WTC11 (cell line): ENCODE measurements around the gene DDX51. TPM values are rescaled to one million over a fixed set of nuclear protein-coding genes. Genes with fewer than 3 reads are reported as not detected.

Source experiments
- ATAC-seq: fragments of 200-7000 bp; cut with Tn5 transposase; 2 replicates; pipeline ENCODE4 v1.10.0; 2021; ENCODE audit warnings: mild to moderate bottlenecking, moderate library complexity
- CTCF ChIA-PET: fragments of 300-600 bp; sonication (Branson Sonifier 250); formaldehyde crosslinking; loops from one replicate; lab custom pipeline; 2021; ENCODE audit warnings: antibody characterized with exemption; lab: Charles Lee
- POLR2A ChIA-PET: fragments of 350-600 bp; sonication (Branson Sonifier 250); formaldehyde crosslinking; loops from one replicate; lab custom pipeline; 2021; ENCODE audit warnings: antibody characterized with exemption; lab: Charles Lee
- DNase-seq: peaks from one replicate; pipeline ENCODE4 v3.0.0; 2021; ENCODE audit warnings: low spot score
- H3K27ac Mint-ChIP-seq: 2 replicates; pipeline ENCODE4 v1.8.0; 2021; ENCODE audit warnings: mixed read lengths
- H3K27me3 Mint-ChIP-seq: 2 replicates; pipeline ENCODE4 v1.8.0; 2021; ENCODE audit warnings: low read depth, mild to moderate bottlenecking, moderate library complexity, mixed read lengths
- H3K36me3 Mint-ChIP-seq: 2 replicates; pipeline ENCODE4 v1.8.0; 2021; ENCODE audit warnings: mixed read lengths
- H3K4me1 Mint-ChIP-seq: 2 replicates; pipeline ENCODE4 v1.8.0; 2022; ENCODE audit warnings: mixed read lengths
- H3K4me3 Mint-ChIP-seq: 2 replicates; pipeline ENCODE4 v1.8.0; 2021; ENCODE audit warnings: mild to moderate bottlenecking, moderate library complexity, mixed read lengths
- H3K9me3 Mint-ChIP-seq: 2 replicates; pipeline ENCODE4 v1.8.0; 2021; ENCODE audit warnings: mixed read lengths
- CREB1 ChIP-seq: sonication (generic); formaldehyde crosslinking; IDR thresholded peaks from 2 replicates; pipeline ENCODE4 v1.8.0; 2023; ENCODE audit warnings: mild to moderate bottlenecking, missing genetic modification reagents
- NFYB ChIP-seq: sonication (generic); formaldehyde crosslinking; conservative IDR thresholded peaks from 2 replicates; pipeline ENCODE4 v1.8.0; 2022; ENCODE audit warnings: low read depth, missing genetic modification reagents
- SMAD4 ChIP-seq: sonication (generic); formaldehyde crosslinking; IDR thresholded peaks from 2 replicates; pipeline ENCODE4 v1.8.0; 2022; ENCODE audit warnings: mild to moderate bottlenecking, missing genetic modification reagents
- TCF7 ChIP-seq: sonication (generic); formaldehyde crosslinking; IDR thresholded peaks from 2 replicates; pipeline ENCODE4 v1.8.0; 2022; ENCODE audit warnings: mild to moderate bottlenecking, low read depth, missing genetic modification reagents, moderate library complexity
- ZNF232 ChIP-seq: sonication (generic); formaldehyde crosslinking; IDR thresholded peaks from 2 replicates; pipeline ENCODE4 v1.8.0; 2022; ENCODE audit warnings: mild to moderate bottlenecking, missing genetic modification reagents
- ZNF396 ChIP-seq: fragments of 250-450 bp; sonication (Bioruptor Pico); IDR thresholded peaks from 2 replicates; pipeline ENCODE4 v1.8.0; 2021; ENCODE audit warnings: mild to moderate bottlenecking, moderate library complexity, borderline replicate concordance
- ZNF416 ChIP-seq: fragments of 250-450 bp; sonication (Bioruptor Pico); IDR thresholded peaks from 2 replicates; pipeline ENCODE4 v1.9.0; 2021; ENCODE audit warnings: mild to moderate bottlenecking, inconsistent platforms
- total RNA-seq: library from RNA; stranded (reverse); gene quantifications from 3 replicates; pipeline ENCODE4 v1.2.3, GENCODE V29; 2021
- TF ChIP-seq, protein P1 (sequence below): sonication (generic); formaldehyde crosslinking; IDR thresholded peaks from 2 replicates; pipeline ENCODE4 v1.8.1; 2023; ENCODE audit warnings: mild to moderate bottlenecking, moderate library complexity, missing genetic modification reagents
- TF ChIP-seq, protein P2 (sequence below): fragments of 250-450 bp; sonication (Bioruptor Pico); IDR thresholded peaks from 2 replicates; pipeline ENCODE4 v1.8.0; 2021; ENCODE audit warnings: mild to moderate bottlenecking
- TF ChIP-seq, protein P3 (sequence below): sonication (generic); formaldehyde crosslinking; conservative IDR thresholded peaks from 2 replicates; pipeline ENCODE4 v1.8.1; 2022; ENCODE audit warnings: mild to moderate bottlenecking, missing genetic modification reagents
- TF ChIP-seq, protein P4 (sequence below): sonication (generic); formaldehyde crosslinking; IDR thresholded peaks from 2 replicates; pipeline ENCODE4 v1.8.1; 2023; ENCODE audit warnings: mild to moderate bottlenecking, missing genetic modification reagents, moderate library complexity
- TF ChIP-seq, protein P5 (sequence below): sonication (generic); formaldehyde crosslinking; IDR thresholded peaks from 2 replicates; pipeline ENCODE4 v1.8.1; 2022; ENCODE audit warnings: missing genetic modification reagents, borderline replicate concordance
- TF ChIP-seq, protein P6 (sequence below): fragments of 250-450 bp; sonication (Bioruptor Pico); IDR thresholded peaks from 2 replicates; pipeline ENCODE4 v1.9.0; 2021; ENCODE audit warnings: mild to moderate bottlenecking

The DDX51 gene
- total RNA-seq, 1 experiment from 2014 or later: 32.7 TPM

DNA sequence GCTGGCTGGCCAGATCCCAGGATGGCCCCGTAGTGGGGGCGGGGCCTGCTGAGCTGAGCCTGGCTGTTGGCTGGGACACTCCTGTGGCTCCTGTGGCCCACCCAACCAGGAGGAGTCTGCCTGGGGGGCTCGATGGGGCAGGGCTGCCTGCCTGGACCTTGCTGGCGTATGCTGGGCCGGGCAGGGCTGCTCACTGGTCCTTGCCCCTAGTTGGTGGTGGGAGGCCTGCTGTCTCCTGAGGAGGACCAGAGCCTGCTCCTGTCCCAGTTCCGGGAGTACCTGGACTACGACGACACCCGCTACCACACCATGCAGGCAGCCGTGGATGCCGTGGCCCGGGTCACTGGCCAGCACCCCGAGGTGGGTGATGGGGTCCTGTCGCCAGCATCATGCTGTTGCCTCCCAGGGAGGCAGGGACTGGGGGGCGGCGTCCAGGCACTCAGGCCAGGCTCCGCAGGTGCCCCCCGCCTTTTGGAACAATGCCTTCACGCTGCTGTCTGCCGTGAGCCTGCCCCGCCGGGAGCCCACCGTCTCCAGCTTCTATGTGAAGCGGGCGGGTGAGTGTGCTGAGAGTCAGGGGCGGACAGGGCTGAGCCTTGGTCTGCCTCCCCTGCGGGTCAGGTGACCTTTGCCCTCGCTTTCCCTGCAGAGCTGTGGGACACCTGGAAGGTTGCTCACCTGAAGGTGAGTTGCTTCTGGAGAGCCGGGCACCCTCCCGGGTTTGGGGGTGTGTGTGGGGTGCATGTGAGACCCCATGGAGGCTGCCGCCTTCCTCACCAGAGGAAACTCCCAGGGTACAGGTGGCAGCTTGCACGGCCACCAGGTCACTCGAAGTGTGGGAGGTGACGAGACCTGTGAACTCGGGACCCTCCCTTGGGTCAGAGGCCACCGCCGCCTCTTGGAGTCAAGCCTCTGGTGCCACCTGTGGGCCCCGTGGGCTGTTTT lies 3.6 kb upstream of the DDX51 start (continued):
- TF ChIP-seq, protein P1, sequence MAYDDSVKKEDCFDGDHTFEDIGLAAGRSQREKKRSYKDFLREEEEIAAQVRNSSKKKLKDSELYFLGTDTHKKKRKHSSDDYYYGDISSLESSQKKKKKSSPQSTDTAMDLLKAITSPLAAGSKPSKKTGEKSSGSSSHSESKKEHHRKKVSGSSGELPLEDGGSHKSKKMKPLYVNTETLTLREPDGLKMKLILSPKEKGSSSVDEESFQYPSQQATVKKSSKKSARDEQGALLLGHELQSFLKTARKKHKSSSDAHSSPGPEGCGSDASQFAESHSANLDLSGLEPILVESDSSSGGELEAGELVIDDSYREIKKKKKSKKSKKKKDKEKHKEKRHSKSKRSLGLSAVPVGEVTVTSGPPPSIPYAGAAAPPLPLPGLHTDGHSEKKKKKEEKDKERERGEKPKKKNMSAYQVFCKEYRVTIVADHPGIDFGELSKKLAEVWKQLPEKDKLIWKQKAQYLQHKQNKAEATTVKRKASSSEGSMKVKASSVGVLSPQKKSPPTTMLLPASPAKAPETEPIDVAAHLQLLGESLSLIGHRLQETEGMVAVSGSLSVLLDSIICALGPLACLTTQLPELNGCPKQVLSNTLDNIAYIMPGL (CRISPR knock-in tag): no peak
- TF ChIP-seq ZNF396 (CRISPR knock-in tag) (no peak), ZNF232 (CRISPR knock-in tag) (no peak), TCF7 (CRISPR knock-in tag) (no peak), NFYB (CRISPR knock-in tag) (no peak)
- TF ChIP-seq, protein P2, sequence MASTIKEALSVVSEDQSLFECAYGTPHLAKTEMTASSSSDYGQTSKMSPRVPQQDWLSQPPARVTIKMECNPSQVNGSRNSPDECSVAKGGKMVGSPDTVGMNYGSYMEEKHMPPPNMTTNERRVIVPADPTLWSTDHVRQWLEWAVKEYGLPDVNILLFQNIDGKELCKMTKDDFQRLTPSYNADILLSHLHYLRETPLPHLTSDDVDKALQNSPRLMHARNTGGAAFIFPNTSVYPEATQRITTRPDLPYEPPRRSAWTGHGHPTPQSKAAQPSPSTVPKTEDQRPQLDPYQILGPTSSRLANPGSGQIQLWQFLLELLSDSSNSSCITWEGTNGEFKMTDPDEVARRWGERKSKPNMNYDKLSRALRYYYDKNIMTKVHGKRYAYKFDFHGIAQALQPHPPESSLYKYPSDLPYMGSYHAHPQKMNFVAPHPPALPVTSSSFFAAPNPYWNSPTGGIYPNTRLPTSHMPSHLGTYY (CRISPR knock-in tag): no peak

DNA sequence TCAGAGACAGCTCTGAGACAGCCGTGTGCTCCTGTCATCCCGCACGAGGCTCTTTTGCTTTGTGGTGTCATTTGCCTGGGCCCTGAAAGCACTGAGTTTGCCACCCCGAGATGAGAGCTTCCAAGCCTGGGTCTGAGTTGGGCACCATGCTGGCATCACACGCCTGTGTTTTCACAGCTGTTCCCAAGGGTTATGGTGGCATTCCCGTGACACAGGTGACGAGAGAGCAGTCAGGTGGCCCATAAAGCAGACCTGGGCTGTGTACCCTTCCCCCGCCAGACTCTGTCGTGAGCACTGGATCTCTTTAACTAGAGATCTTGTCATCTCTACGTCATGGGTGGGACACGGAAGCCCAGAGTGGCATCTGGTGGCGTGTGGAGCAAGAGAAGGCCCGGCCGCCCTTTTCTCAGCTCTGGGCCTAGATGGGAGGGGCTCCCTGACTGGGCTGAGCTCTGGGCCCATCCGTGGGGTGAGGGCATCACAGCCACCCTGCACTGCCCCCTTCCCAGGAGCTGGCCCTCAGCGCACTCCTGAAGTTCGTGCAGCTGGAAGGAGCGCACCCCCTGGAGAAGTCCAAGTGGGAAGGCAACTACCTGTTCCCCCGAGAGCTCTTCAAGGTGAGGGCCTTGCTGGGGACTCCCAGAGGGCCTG lies 2.8 kb upstream of the DDX51 start:
- no peaks in the 10 kb centered on the region for H3K27me3 Mint-ChIP-seq
- H3K4me1 Mint-ChIP-seq: peaks cover 10% of the 10 kb centered on the region
- ChIA-PET CTCF (no interaction called here), POLR2A (no interaction called here)
- ATAC-seq (no peak), DNase-seq (no peak)
- no peak overlapping the region for H3K27ac Mint-ChIP-seq
- H3K4me3 Mint-ChIP-seq: no peak overlapping the region
- TF ChIP-seq, protein P3, sequence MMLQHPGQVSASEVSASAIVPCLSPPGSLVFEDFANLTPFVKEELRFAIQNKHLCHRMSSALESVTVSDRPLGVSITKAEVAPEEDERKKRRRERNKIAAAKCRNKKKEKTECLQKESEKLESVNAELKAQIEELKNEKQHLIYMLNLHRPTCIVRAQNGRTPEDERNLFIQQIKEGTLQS (CRISPR knock-in tag): no peak
- TF ChIP-seq, protein P4, sequence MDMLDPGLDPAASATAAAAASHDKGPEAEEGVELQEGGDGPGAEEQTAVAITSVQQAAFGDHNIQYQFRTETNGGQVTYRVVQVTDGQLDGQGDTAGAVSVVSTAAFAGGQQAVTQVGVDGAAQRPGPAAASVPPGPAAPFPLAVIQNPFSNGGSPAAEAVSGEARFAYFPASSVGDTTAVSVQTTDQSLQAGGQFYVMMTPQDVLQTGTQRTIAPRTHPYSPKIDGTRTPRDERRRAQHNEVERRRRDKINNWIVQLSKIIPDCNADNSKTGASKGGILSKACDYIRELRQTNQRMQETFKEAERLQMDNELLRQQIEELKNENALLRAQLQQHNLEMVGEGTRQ (CRISPR knock-in tag): no peak
- TF ChIP-seq, protein P5, sequence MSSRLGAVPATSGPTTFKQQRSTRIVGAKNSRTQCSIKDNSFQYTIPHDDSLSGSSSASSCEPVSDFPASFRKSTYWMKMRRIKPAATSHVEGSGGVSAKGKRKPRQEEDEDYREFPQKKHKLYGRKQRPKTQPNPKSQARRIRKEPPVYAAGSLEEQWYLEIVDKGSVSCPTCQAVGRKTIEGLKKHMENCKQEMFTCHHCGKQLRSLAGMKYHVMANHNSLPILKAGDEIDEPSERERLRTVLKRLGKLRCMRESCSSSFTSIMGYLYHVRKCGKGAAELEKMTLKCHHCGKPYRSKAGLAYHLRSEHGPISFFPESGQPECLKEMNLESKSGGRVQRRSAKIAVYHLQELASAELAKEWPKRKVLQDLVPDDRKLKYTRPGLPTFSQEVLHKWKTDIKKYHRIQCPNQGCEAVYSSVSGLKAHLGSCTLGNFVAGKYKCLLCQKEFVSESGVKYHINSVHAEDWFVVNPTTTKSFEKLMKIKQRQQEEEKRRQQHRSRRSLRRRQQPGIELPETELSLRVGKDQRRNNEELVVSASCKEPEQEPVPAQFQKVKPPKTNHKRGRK (CRISPR knock-in tag): no peak
- TF ChIP-seq, protein P1 (CRISPR knock-in tag): no peak
- TF ChIP-seq CREB1 (CRISPR knock-in tag) (no peak), ZNF416 (CRISPR knock-in tag) (no peak), SMAD4 (CRISPR knock-in tag) (no peak)
- TF ChIP-seq, protein P6, sequence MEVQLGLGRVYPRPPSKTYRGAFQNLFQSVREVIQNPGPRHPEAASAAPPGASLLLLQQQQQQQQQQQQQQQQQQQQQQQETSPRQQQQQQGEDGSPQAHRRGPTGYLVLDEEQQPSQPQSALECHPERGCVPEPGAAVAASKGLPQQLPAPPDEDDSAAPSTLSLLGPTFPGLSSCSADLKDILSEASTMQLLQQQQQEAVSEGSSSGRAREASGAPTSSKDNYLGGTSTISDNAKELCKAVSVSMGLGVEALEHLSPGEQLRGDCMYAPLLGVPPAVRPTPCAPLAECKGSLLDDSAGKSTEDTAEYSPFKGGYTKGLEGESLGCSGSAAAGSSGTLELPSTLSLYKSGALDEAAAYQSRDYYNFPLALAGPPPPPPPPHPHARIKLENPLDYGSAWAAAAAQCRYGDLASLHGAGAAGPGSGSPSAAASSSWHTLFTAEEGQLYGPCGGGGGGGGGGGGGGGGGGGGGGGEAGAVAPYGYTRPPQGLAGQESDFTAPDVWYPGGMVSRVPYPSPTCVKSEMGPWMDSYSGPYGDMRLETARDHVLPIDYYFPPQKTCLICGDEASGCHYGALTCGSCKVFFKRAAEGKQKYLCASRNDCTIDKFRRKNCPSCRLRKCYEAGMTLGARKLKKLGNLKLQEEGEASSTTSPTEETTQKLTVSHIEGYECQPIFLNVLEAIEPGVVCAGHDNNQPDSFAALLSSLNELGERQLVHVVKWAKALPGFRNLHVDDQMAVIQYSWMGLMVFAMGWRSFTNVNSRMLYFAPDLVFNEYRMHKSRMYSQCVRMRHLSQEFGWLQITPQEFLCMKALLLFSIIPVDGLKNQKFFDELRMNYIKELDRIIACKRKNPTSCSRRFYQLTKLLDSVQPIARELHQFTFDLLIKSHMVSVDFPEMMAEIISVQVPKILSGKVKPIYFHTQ: no peak
- no peaks in the 10 kb centered on the region for H3K9me3 Mint-ChIP-seq
- peaks cover 7% of the 10 kb centered on the region for H3K36me3 Mint-ChIP-seq
